HG02642 (cell line): Measurements from ENCODE around the gene USP36.
"Not testable (repeated sequence)": the region's sequence is repeated elsewhere in the genome, so short reads cannot be mapped to it uniquely, and the experiment has no call there.

Source experiments
- ATAC-seq: cut with Tn5 transposase; IDR thresholded peaks from one replicate; pipeline ENCODE4 v1.9.1; 2021; ENCODE audit warnings: mild to moderate bottlenecking; ENCODE audit not compliant: unreplicated experiment, poor library complexity

Gene USP36

GRCh38 chr17:78794864-78795640 lies 45.6 kb downstream of the USP36 start:
- ATAC-seq = no peak

GRCh38 chr17:78794399-78794798 lies 46.2 kb downstream of the USP36 start:
- no peak for ATAC-seq

GRCh38 chr17:78793968-78794367 lies 46.6 kb downstream of the USP36 start:
- ATAC-seq = no peak

DNA sequence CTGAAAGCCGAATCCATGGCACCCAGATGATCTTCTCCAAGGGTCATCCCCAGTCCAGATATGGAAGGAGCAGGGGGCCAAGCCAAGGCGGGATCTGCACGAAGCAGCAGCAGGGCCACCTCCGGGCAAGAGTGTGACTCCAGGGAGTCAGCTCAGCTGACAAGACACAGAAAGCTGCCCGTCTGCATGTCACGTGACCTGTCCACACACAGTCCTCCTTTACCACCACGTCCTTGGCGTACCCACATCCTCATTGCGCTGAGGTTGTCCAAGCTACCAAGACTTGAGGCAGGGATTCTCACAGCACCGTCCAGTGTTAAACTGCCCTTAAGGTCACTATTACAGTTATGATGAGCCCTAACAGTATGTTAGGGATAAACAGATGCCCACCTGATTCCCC lies 47.2 kb downstream of the USP36 start:
- no peak for ATAC-seq

- ATAC-seq = no peak
Measured at GRCh38 chr17:78791840-78792709, 48.5 kb downstream of the USP36 start.

- ATAC-seq = no peak
Measured at GRCh38 chr17:78790552-78790951, 50.1 kb downstream of the USP36 start.

- ATAC-seq = no peak
Measured at GRCh38 chr17:78789663-78790181, 50.9 kb downstream of the USP36 start.

GRCh38 chr17:78789149-78789662 lies 51.4 kb downstream of the USP36 start:
- ATAC-seq = no peak

GRCh38 chr17:78788451-78788850 lies 52.2 kb downstream of the USP36 start:
- no peak for ATAC-seq

DNA sequence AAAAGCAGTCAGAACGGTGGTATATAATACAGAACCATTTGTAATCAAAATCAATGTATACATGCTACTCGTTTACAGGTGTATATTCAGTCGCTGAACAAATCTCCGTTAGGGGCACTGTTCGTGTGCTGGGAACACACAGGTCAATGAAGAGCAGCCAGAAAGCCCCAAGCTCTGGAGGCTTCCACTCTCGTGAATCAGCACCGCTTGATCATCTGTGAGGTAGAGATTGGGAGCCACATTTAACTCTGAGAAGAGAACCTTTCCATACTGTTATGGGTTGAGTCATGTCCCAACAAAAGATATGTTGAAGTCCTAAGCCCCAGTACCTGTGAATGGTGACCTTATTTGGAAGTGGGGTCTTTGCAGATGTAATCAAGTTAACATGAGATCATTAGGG lies 53.2 kb downstream of the USP36 start:
- no peak for ATAC-seq

- ATAC-seq = no peak
Measured at GRCh38 chr17:78785663-78786057, 55.0 kb downstream of the USP36 start.

- ATAC-seq = no peak
Measured at GRCh38 chr17:78785011-78785662, 55.5 kb downstream of the USP36 start.

- no peak for ATAC-seq
Measured at GRCh38 chr17:78784352-78784751, 56.3 kb downstream of the USP36 start.

DNA sequence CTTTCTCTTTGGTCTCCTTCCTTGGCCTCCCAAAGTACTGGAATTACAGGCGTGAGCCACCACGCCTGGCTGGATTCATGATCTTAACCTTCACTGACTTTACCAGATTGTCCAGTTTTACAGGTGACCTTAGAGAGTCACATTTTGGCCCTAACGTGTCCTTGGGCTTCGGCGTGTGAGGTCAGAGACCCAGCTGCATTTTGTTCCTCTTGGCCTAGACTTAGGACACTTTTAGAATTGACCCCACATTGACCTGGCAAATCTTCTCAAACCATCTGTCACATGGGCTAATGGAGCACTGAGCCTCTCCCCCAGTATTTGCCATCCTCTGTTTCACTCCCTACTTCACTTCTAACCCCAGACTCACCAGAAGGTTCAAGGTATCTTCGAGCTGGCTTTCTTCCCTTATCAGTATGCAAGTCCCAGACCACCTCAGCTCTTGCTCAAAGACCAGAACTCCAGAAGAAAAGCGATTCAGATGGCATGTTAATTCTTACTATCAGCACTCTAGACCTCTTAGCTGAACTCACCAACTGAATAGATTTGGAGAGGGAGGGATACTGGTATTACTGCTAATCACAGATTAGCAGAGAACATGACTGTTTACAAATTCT lies 56.8 kb downstream of the USP36 start:
- ATAC-seq = no peak

- ATAC-seq = peak; percentile 30
Measured at GRCh38 chr17:78781893-78782304, 58.7 kb downstream of the USP36 start, which contains the start of gene CYTH1. Gene CYTH1 (minus strand): TSS chr17:78782273. CDS start chr17:78782223, 50 bp downstream.

DNA sequence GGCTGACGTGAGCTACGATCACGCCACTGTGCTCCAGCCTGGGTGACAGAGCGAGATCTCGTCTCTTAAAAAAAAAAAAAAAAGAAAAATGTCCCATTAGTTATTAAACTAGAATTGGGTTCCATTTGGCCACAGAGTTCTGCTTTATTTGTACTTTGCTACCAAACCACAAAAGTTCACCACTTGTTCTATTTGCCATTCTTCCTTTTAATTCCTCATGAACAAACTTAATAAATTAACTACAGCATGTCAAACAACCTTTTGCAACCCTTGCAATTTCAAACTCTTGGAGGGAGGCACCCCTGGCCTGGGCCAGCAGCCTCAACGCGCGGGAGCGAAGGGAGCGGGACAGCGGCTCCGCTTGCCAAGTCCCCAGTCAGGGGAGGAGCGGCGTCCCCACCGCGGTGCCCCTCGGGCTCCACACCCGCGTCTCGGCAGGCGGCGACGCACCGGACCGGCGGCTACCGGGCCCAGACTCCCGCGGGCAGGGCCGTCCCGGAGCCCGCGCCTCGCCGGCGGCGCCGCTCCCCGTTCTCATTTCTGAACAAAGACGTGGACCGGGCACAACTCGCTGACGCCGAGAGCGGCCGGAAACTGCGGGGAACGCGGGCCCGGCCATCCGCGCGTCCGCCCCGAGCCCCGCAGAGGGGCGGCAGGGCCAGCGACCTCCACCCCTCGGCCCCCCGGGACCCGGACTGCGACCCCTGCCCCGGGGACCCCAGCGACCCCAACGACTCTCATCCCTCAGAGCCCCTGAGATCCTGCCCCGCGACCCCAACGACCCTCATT lies 59.3 kb downstream of the USP36 start:
- ATAC-seq = peak; percentile 24

DNA sequence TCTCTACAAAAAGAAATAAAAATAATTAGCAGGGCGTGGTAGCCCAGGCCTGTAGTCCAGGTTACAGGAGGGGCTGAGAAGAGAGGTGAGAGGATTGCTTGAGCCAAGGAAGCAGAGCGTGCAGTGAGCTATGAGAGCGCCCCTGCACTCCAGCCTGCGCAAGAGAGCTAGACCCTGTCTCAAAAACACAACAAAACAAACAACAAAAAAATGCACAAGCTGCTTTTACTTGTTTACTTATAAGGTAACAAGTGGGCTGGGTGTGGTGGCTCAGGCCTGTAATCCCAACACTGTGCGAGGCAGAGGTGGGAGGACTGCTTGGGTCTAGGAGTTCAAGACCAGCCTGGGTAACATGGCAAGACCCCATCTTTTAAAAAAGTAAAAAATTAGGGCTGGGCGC lies 60.3 kb downstream of the USP36 start:
- no peak for ATAC-seq

DNA sequence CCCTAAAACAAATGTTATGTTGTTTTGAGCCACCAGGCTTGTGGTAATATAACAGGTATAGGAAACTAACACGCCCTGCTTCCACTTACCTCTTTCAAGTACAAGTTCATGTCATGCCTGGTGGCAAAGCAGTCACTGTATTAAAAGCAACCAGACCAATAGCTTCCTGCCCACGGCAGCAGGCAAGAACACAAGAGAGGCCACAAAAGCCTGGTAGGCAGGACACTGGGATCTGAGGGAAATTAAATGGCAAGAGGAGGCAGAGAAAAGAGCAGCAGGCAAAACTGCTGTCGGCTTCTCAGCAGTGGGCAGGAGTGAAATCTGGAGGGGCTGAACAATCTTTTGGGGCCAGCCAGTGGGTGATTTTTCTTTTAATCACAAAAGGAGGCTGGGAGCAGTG lies 60.8 kb downstream of the USP36 start:
- no peak for ATAC-seq

- ATAC-seq = not testable (repeated sequence)
Measured at GRCh38 chr17:78779286-78779651, 61.3 kb downstream of the USP36 start.
